Measurements from ENCODE around the gene DOCK11. TPM values are rescaled to one million over a fixed set of nuclear protein-coding genes. Genes with fewer than 3 reads are reported as not detected.

Gene DOCK11
- total and polyA plus RNA-seq, 9 of the 15 experiments (the other 6 are each of a cell fraction or from before 2014, with no cell fraction given) = 41.8 to 77.8 (median 50.9) TPM

DNA sequence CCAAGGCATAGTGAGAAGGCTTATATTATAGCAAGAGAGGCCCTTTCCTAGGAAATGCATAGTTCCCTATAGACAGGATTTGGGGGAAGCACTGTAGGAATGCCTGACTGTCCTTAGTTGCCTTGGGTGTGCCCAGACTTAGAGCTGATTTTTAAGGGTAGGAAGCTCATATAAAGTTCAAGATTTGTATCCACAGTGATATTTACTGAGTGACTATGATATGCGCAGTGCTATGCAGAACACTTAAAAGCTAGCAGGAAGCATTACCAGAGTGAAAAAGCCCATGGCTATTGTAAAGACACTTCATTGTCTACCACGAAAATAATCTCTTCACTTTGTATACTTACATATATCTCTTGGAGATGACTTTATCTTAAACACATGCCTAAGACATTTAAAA lies 181.7 kb downstream of the DOCK11 start (continued):
- TF ChIP-seq, protein P1, sequence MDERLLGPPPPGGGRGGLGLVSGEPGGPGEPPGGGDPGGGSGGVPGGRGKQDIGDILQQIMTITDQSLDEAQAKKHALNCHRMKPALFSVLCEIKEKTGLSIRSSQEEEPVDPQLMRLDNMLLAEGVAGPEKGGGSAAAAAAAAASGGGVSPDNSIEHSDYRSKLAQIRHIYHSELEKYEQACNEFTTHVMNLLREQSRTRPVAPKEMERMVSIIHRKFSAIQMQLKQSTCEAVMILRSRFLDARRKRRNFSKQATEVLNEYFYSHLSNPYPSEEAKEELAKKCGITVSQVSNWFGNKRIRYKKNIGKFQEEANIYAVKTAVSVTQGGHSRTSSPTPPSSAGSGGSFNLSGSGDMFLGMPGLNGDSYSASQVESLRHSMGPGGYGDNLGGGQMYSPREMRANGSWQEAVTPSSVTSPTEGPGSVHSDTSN (CRISPR knock-in tag; IDR thresholded peaks at IDR 0.05; ENCODE audit: low read depth) = no peak
- TF ChIP-seq, protein P1 (tag; conservative IDR thresholded peaks at IDR 0.05; ENCODE audit: low read depth) = no peak
- no peak for TF ChIP-seq PRMT5 (CRISPR knock-in tag; IDR thresholded peaks at IDR 0.05)
- TF ChIP-seq, protein P2, sequence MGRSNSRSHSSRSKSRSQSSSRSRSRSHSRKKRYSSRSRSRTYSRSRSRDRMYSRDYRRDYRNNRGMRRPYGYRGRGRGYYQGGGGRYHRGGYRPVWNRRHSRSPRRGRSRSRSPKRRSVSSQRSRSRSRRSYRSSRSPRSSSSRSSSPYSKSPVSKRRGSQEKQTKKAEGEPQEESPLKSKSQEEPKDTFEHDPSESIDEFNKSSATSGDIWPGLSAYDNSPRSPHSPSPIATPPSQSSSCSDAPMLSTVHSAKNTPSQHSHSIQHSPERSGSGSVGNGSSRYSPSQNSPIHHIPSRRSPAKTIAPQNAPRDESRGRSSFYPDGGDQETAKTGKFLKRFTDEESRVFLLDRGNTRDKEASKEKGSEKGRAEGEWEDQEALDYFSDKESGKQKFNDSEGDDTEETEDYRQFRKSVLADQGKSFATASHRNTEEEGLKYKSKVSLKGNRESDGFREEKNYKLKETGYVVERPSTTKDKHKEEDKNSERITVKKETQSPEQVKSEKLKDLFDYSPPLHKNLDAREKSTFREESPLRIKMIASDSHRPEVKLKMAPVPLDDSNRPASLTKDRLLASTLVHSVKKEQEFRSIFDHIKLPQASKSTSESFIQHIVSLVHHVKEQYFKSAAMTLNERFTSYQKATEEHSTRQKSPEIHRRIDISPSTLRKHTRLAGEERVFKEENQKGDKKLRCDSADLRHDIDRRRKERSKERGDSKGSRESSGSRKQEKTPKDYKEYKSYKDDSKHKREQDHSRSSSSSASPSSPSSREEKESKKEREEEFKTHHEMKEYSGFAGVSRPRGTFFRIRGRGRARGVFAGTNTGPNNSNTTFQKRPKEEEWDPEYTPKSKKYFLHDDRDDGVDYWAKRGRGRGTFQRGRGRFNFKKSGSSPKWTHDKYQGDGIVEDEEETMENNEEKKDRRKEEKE (IDR thresholded peaks at IDR 0.05; ENCODE audit: borderline replicate concordance in 1 of 2, control insufficient read depth in 1 of 2, low read depth in 2 of 2, low read length in 1 of 2) = no peak
- TF ChIP-seq, protein P3, sequence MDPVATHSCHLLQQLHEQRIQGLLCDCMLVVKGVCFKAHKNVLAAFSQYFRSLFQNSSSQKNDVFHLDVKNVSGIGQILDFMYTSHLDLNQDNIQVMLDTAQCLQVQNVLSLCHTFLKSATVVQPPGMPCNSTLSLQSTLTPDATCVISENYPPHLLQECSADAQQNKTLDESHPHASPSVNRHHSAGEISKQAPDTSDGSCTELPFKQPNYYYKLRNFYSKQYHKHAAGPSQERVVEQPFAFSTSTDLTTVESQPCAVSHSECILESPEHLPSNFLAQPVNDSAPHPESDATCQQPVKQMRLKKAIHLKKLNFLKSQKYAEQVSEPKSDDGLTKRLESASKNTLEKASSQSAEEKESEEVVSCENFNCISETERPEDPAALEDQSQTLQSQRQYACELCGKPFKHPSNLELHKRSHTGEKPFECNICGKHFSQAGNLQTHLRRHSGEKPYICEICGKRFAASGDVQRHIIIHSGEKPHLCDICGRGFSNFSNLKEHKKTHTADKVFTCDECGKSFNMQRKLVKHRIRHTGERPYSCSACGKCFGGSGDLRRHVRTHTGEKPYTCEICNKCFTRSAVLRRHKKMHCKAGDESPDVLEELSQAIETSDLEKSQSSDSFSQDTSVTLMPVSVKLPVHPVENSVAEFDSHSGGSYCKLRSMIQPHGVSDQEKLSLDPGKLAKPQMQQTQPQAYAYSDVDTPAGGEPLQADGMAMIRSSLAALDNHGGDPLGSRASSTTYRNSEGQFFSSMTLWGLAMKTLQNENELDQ (CRISPR knock-in tag; IDR thresholded peaks at IDR 0.05; ENCODE audit: borderline replicate concordance) = no peak
- TF ChIP-seq BRD9 (IDR thresholded peaks at IDR 0.05; ENCODE audit: low read depth, partially characterized antibody) = no peak
- TF ChIP-seq MCM5 (IDR thresholded peaks at IDR 0.05; ENCODE audit: low read depth) = no peak
- TF ChIP-seq MCM3 (IDR thresholded peaks at IDR 0.05) = no peak
- no peak for TF ChIP-seq ZNF165 (CRISPR knock-in tag; IDR thresholded peaks at IDR 0.05; ENCODE audit: borderline replicate concordance)
- TF ChIP-seq ZNF668 (CRISPR knock-in tag; IDR thresholded peaks at IDR 0.05) = no peak
- TF ChIP-seq, protein P4, sequence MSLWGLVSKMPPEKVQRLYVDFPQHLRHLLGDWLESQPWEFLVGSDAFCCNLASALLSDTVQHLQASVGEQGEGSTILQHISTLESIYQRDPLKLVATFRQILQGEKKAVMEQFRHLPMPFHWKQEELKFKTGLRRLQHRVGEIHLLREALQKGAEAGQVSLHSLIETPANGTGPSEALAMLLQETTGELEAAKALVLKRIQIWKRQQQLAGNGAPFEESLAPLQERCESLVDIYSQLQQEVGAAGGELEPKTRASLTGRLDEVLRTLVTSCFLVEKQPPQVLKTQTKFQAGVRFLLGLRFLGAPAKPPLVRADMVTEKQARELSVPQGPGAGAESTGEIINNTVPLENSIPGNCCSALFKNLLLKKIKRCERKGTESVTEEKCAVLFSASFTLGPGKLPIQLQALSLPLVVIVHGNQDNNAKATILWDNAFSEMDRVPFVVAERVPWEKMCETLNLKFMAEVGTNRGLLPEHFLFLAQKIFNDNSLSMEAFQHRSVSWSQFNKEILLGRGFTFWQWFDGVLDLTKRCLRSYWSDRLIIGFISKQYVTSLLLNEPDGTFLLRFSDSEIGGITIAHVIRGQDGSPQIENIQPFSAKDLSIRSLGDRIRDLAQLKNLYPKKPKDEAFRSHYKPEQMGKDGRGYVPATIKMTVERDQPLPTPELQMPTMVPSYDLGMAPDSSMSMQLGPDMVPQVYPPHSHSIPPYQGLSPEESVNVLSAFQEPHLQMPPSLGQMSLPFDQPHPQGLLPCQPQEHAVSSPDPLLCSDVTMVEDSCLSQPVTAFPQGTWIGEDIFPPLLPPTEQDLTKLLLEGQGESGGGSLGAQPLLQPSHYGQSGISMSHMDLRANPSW (CRISPR knock-in tag; IDR thresholded peaks at IDR 0.05) = no peak
- TF ChIP-seq MED1 (CRISPR knock-in tag; IDR thresholded peaks at IDR 0.05; ENCODE audit: borderline replicate concordance) = no peak
